ENCODE results near the gene DLST.

GRCh38 chr14:74891870-74892269 lies 10.2 kb downstream of the DLST start:
- TF ChIP-seq FOXK1 (CRISPR knock-in tag; IDR thresholded peaks at IDR 0.05) (no peak), USF2 (CRISPR knock-in tag; IDR thresholded peaks at IDR 0.05) (no peak), CTCF (IDR thresholded peaks at IDR 0.05) (no peak), RELA (CRISPR knock-in tag; IDR thresholded peaks at IDR 0.05; ENCODE audit: borderline replicate concordance) (no peak), NR2C2 (CRISPR knock-in tag; IDR thresholded peaks at IDR 0.05) (no peak), NR1H2 (CRISPR knock-in tag; IDR thresholded peaks at IDR 0.05) (no peak), MAX (CRISPR knock-in tag; IDR thresholded peaks at IDR 0.05) (no peak), ETV6 (CRISPR knock-in tag; IDR thresholded peaks at IDR 0.05) (no peak)
